Neuronal stem cell (in vitro differentiated cells): ENCODE measurements around the gene PPM1D.
A peak's percentile ranks its signal among the peaks of the same experiment; 100 is the strongest.

Experiments
- DNase-seq: peaks from one replicate; pipeline ENCODE4 v3.0.0-alpha.2; 2013; ENCODE audit warnings: low spot score
- H2AFZ ChIP-seq: one replicate; pipeline ENCODE4 v1.6.1; 2013; ENCODE audit warnings: mild to moderate bottlenecking, low read length, inconsistent platforms
- H2AK5ac ChIP-seq: 2 replicates; pipeline ENCODE4 v1.6.1; 2013; ENCODE audit warnings: low read depth, mild to moderate bottlenecking, inconsistent platforms, low read length, moderate library complexity, mixed read lengths
- H2BK120ac ChIP-seq: 2 replicates; pipeline ENCODE4 v1.6.1; 2013; ENCODE audit warnings: low read depth, mild to moderate bottlenecking, inconsistent platforms, low read length, moderate library complexity, mixed read lengths
- H2BK12ac ChIP-seq: one replicate; pipeline ENCODE4 v1.6.1; 2013; ENCODE audit warnings: low read length, inconsistent platforms
- H2BK15ac ChIP-seq: 2 replicates; pipeline ENCODE4 v1.6.1; 2013; ENCODE audit warnings: mild to moderate bottlenecking, low read length, inconsistent platforms, mixed read lengths
- H2BK5ac ChIP-seq: one replicate; pipeline ENCODE4 v1.6.1; 2013; ENCODE audit warnings: inconsistent platforms, mild to moderate bottlenecking, low read length, moderate library complexity
- H3K14ac ChIP-seq: one replicate; pipeline ENCODE4 v1.6.1; 2013; ENCODE audit warnings: low read length, inconsistent platforms
- H3K18ac ChIP-seq: 2 replicates; pipeline ENCODE4 v1.6.1; 2013; ENCODE audit warnings: low read length, inconsistent platforms
- H3K23ac ChIP-seq: 2 replicates; pipeline ENCODE4 v1.6.1; 2013; ENCODE audit warnings: low read depth, mild to moderate bottlenecking, mixed read lengths, low read length, inconsistent platforms; ENCODE audit not compliant: poor library complexity
- H3K27ac ChIP-seq: replicated peaks from 3 replicates; pipeline ENCODE4 v1.5.1; 2013; ENCODE audit warnings: low read length, inconsistent platforms
- H3K27me3 ChIP-seq, 3 experiments: 2 replicates each; pipeline ENCODE4 v1.6.1; 2013; ENCODE audit warnings: low read length in 3 of 3, mild to moderate bottlenecking in 2 of 3, inconsistent platforms in 1 of 3, low read depth in 1 of 3, mixed read lengths in 1 of 3, moderate library complexity in 1 of 3; ENCODE audit not compliant: control insufficient read depth in 3 of 3, insufficient read depth in 3 of 3
- H3K36me3 ChIP-seq, 2 donors: replicated peaks in 1 of 2; 2 replicates each; pipeline ENCODE4 v1.6.1; 2013; ENCODE audit warnings: low read length in 2 of 2; ENCODE audit not compliant: control insufficient read depth in 2 of 2, insufficient read depth in 2 of 2
- H3K4ac ChIP-seq: 2 replicates; pipeline ENCODE4 v1.6.1; 2013; ENCODE audit warnings: inconsistent platforms, mild to moderate bottlenecking, low read length, moderate library complexity
- H3K4me1 ChIP-seq, 2 donors: 1 replicate in 1 of 2; 2 replicates in 1 of 2; pipeline ENCODE4 v1.6.1; 2013; ENCODE audit warnings: low read length in 2 of 2, low read depth in 1 of 2; ENCODE audit not compliant: control insufficient read depth in 2 of 2, insufficient read depth in 1 of 2
- H3K4me2 ChIP-seq: one replicate; pipeline ENCODE4 v1.6.1; 2013; ENCODE audit warnings: mild to moderate bottlenecking, low read length, inconsistent platforms; ENCODE audit not compliant: insufficient read depth, poor library complexity, severe bottlenecking
- H3K4me3 ChIP-seq, 2 donors: 2 replicates each; pipeline ENCODE4 v1.5.1; 2013; ENCODE audit warnings: low read length in 2 of 2, mild to moderate bottlenecking in 2 of 2, inconsistent platforms in 1 of 2, moderate library complexity in 1 of 2
- H3K79me1 ChIP-seq: one replicate; pipeline ENCODE4 v1.6.1; 2013; ENCODE audit warnings: low read depth, mild to moderate bottlenecking, inconsistent platforms, low read length, moderate library complexity
- H3K9ac ChIP-seq: one replicate; pipeline ENCODE4 v1.6.1; 2013; ENCODE audit warnings: mild to moderate bottlenecking, low read depth, low read length, inconsistent platforms; ENCODE audit not compliant: poor library complexity
- H3K9me3 ChIP-seq, 2 donors: replicated peaks in 1 of 2; 2 replicates each; pipeline versions ENCODE3 to v1.6.1; 2013; ENCODE audit warnings: low read length in 2 of 2, mild to moderate bottlenecking in 2 of 2, inconsistent platforms in 1 of 2, low read depth in 1 of 2, mixed read lengths in 1 of 2, moderate library complexity in 1 of 2; ENCODE audit not compliant: control insufficient read depth in 2 of 2, insufficient read depth in 1 of 2
- H4K8ac ChIP-seq: one replicate; pipeline ENCODE4 v1.6.1; 2013; ENCODE audit warnings: low read depth, mild to moderate bottlenecking, inconsistent platforms, low read length, moderate library complexity
- H4K91ac ChIP-seq: one replicate; pipeline ENCODE4 v1.6.1; 2013; ENCODE audit warnings: low read length, low read depth, mild to moderate bottlenecking, inconsistent platforms; ENCODE audit not compliant: poor library complexity
- WGBS, 2 donors: extraction: QIAGEN DNeasy Blood & Tissue Kit; methylation state at CpG; one replicate each; pipeline ENCODE4 v1.1.7; 2013; ENCODE audit warnings: missing lambda C conversion rate in 2 of 2, mixed read lengths in 1 of 2; ENCODE audit not compliant: insufficient read length in 2 of 2, insufficient replicate concordance in 1 of 2; ENCODE audit errors: extremely low coverage in 2 of 2; 5-methylcytosine and 5-hydroxymethylcytosine counted together

Gene PPM1D

DNA sequence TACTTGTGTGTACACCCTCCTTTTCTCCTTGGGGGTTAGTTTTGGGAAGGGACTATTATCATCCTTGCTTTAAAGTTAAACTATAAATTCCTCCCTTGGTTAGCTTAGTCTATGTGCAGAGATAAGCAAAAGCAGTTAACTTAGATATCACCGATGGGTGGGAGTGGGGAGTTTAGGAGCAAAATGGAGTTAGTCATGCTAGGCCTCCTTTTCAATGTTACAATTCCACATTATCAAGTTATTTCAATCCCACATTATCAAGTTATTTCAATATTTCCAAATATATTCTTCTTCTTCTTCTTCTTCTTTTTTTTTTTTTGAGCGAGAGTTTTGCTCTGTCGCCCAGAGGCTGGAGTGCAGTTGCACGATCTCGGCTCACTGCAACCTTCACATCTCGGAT is 76.0 kb downstream of the PPM1D start:
- Histone ChIP-seq H3K9me3 (no peaks in the 10 kb centered on the region), H4K91ac (no peak overlapping the region), H3K4me1 (peaks cover 0 to 5% of the 10 kb centered on the region in 2 donors), H2BK12ac (no peak overlapping the region), H3K23ac (no peak overlapping the region), H3K4ac (no peak overlapping the region), H4K8ac (no peak overlapping the region), H3K4me3 (no peak overlapping the region), H2AFZ (no peak overlapping the region), H3K27ac (no peak overlapping the region), H3K27me3 (no peaks in the 10 kb centered on the region), H2BK15ac (no peak overlapping the region), H2AK5ac (no peak overlapping the region), H3K4me2 (no peak overlapping the region), H3K14ac (no peak overlapping the region), H2BK120ac (no peak overlapping the region), H2BK5ac (no peak overlapping the region), H3K79me1 (no peaks in the 10 kb centered on the region), H3K18ac (no peak overlapping the region), H3K36me3 (no peaks in the 10 kb centered on the region), H3K9ac (no peak overlapping the region)
- no CpG with 5 or more reads among the region's 6 CpGs for WGBS, 2 donors
- no peak for DNase-seq

DNA sequence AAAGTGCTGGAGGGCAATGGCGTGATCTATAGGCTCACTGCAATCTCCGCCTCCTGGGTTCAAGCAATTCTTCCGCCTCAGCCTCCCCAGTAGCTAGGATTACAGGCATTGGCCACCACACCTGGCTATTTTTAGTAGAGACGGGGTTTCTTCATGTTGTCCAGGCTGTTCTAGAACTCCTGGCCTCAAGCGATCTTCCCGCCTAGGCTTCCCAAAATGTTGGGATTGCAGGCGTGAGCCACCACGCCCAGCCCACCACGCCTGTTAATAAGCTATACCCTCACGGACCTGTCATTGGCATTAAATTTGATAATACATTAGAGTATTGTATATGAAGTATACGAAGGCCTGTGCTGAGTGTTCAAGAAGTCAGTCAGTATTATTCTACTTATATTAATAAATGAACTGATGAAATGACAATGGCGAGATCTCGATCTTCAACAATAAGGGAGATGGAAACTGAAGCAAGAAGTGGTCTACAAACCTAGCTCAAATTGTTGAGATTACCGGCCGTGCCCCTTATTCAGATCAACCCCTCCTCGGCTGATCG is 76.8 kb downstream of the PPM1D start:
- no peak overlapping the region for H2BK5ac ChIP-seq
- H3K18ac ChIP-seq: no peak overlapping the region
- no peak overlapping the region for H4K8ac ChIP-seq
- no peaks in the 10 kb centered on the region for H3K79me1 ChIP-seq
- H3K23ac ChIP-seq: no peak overlapping the region
- no peak overlapping the region for H4K91ac ChIP-seq
- no CpG with 5 or more reads among the region's 17 CpGs for WGBS, 2 donors
- H2AFZ ChIP-seq: peak overlapping the region; percentile 88
- H3K27me3 ChIP-seq: no peaks in the 10 kb centered on the region
- H3K4me2 ChIP-seq: peak overlapping the region; percentile 65
- no peak overlapping the region for H2BK15ac ChIP-seq
- H3K4me3 ChIP-seq: peak overlapping the region; percentile 61 to 82
- H3K4ac ChIP-seq: no peak overlapping the region
- H3K36me3 ChIP-seq: no peaks in the 10 kb centered on the region
- no peak overlapping the region for H2BK120ac ChIP-seq
- H3K4me1 ChIP-seq: peaks cover 0 to 5% of the 10 kb centered on the region in 2 donors
- no peak overlapping the region for H3K9ac ChIP-seq
- no peaks in the 10 kb centered on the region for H3K9me3 ChIP-seq
- no peak overlapping the region for H3K27ac ChIP-seq
- H2BK12ac ChIP-seq: no peak overlapping the region
- no peak overlapping the region for H2AK5ac ChIP-seq
- H3K14ac ChIP-seq: no peak overlapping the region
- DNase-seq: no peak

DNA sequence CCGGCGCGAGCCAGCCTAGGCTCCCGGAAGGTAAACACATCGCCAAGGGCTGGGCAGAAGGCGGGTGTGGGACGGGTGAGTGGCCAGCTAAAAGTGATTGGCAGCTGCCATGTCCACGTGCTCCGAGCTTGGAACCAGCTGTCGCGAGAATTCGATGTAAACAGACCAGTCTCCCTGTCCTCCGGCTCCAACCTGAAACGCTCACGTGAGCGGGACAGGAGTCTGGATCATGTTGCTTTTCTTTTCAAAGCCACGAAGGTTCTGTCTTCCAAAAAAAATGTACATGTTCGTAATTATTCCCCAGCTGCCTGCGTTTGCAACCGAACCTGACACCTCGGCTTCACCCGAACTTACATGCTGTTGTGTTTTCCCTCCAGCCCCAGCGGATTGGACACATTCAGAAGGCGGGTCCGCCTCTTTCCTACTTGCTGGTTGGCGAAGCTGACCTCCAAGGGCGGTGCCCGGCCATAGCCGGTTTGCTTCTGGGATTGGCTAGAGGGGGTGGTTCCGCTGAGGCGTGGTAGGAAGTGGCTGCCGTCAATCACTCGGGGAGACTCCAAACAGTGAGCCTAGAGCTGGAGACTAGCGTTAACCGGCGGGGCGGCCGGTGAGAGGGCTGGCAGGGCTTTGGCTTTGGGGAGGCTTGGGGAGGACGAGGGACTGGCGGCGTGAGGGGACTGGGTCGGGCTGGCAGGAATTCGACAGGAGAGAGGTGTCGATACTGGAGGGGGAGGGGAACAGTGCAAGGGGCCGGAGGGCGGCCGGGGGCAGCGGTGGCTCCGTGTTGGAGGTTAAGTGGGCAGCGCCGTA is 77.5 kb downstream of the PPM1D start, which contains the start of gene BCAS3:
Gene BCAS3 (plus strand): TSS at position 544 of the 810 bp plus-strand sequence.
- no peak within 1 kb of the TSS for H2BK12ac ChIP-seq
- peak within 1 kb of the TSS; percentile 64 for H2BK15ac ChIP-seq
- peak within 1 kb of the TSS; percentile 88 for H2AFZ ChIP-seq
- no peaks in the 10 kb centered on the region for H3K9me3 ChIP-seq
- H3K4me3 ChIP-seq: peak within 1 kb of the TSS; percentile 61 to 85
- peaks cover 0 to 5% of the 10 kb centered on the region in 2 donors for H3K4me1 ChIP-seq
- H3K79me1 ChIP-seq: no peaks in the 10 kb centered on the region
- H2BK120ac ChIP-seq: peak within 1 kb of the TSS; percentile 72
- H3K27me3 ChIP-seq: no peaks in the 10 kb centered on the region
- H3K4me2 ChIP-seq: peak within 1 kb of the TSS; percentile 78
- peak; percentile 98 for DNase-seq
- peak within 1 kb of the TSS; percentile 0 for H4K8ac ChIP-seq
- peak within 1 kb of the TSS; percentile 93 for H3K9ac ChIP-seq
- H3K23ac ChIP-seq: peak within 1 kb of the TSS; percentile 96
- H3K27ac ChIP-seq: no peak within 1 kb of the TSS
- H3K4ac ChIP-seq: no peak within 1 kb of the TSS
- H3K18ac ChIP-seq: peak within 1 kb of the TSS; percentile 94
- no peak within 1 kb of the TSS for H4K91ac ChIP-seq
- peak within 1 kb of the TSS; percentile 56 for H3K14ac ChIP-seq
- H2AK5ac ChIP-seq: no peak within 1 kb of the TSS
- H2BK5ac ChIP-seq: peak within 1 kb of the TSS; percentile 60
- no CpG with 5 or more reads among the region's 51 CpGs for WGBS, 2 donors
- H3K36me3 ChIP-seq: no peaks in the 10 kb centered on the region

DNA sequence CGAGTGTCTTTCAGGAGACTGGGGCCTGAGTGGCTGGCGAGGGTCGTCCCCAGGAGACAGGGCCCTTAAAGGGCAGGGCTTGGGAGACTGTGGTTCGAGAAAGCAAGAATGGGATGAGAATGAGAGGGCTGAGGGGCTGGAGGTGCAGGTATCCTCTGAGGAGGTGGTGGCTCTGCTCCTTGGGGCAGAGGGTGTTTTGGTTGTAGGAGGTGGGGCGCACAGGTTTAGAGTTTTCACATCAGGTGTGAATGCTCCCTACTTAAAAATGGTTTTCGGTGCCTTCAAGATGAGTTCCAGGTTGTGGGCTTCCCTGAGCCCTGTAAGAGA is 78.1 kb downstream of the PPM1D start:
- DNase-seq: no peak
- no peak overlapping the region for H3K4ac ChIP-seq

More for the DNA sequence above, 78.1 kb downstream of the PPM1D start:
- no peaks in the 10 kb centered on the region for H3K27me3 ChIP-seq
- no peak overlapping the region for H3K14ac ChIP-seq
- peak overlapping the region; percentile 0 for H4K8ac ChIP-seq
- peak overlapping the region; percentile 72 for H2BK120ac ChIP-seq
- no peak overlapping the region for H2BK12ac ChIP-seq
- H4K91ac ChIP-seq: no peak overlapping the region
- no peak overlapping the region for H2AK5ac ChIP-seq
- H3K23ac ChIP-seq: peak overlapping the region; percentile 96
- H3K27ac ChIP-seq: no peak overlapping the region
- peak overlapping the region; percentile 61 to 85 for H3K4me3 ChIP-seq
- H2BK15ac ChIP-seq: peak overlapping the region; percentile 64
- no peaks in the 10 kb centered on the region for H3K79me1 ChIP-seq
- H3K4me1 ChIP-seq: peaks cover 0 to 5% of the 10 kb centered on the region in 2 donors
- peak overlapping the region; percentile 78 for H3K4me2 ChIP-seq
- peak overlapping the region; percentile 88 for H2AFZ ChIP-seq
- no peaks in the 10 kb centered on the region for H3K36me3 ChIP-seq
- peak overlapping the region; percentile 93 for H3K9ac ChIP-seq
- H3K18ac ChIP-seq: peak overlapping the region; percentile 94
- no peaks in the 10 kb centered on the region for H3K9me3 ChIP-seq
- peak overlapping the region; percentile 60 for H2BK5ac ChIP-seq
- no CpG with 5 or more reads among the region's 6 CpGs for WGBS, 2 donors
